Activated CD4-positive, alpha-beta T cell treated with anti-CD3 and anti-CD28 coated beads, Interleukin-10, Interleukin-2, amounts not matched to agents 100 ng/mL and 50 ng/mL, durations not matched to agents 16 hours and 8 hours (primary cell): ENCODE data around the gene C6orf15.

Experiments
- DNase-seq: peaks from one replicate; pipeline ENCODE4 v3.0.0-alpha.2; 2020

Gene C6orf15

GRCh38 chr6:31112478-31112877, at the start of gene C6orf15:
TSS of gene C6orf15 (minus strand) at chr6:31112575. CDS start at chr6:31112555, 20 bp downstream.
- DNase-seq, result no peak

- DNase-seq, result no peak
Observed at GRCh38 chr6:31161216-31162126, 49.1 kb upstream of the C6orf15 start.

- DNase-seq, result peak; percentile 52
Observed at GRCh38 chr6:31158863-31159855, 46.8 kb upstream of the C6orf15 start.

GRCh38 chr6:31158140-31158862, 45.9 kb upstream of the C6orf15 start, which contains the start of gene TCF19:
TSS of gene TCF19 (plus strand) at chr6:31158589. CDS start at chr6:31159470, 881 bp downstream.
- DNase-seq, result peak; percentile 99

- DNase-seq, result no peak
Observed at GRCh38 chr6:31157513-31158139, 45.3 kb upstream of the C6orf15 start, which contains the start of gene CCHCR1. TSS of gene CCHCR1 (minus strand) at chr6:31157802. CDS start at chr6:31157600, 202 bp downstream.

DNA sequence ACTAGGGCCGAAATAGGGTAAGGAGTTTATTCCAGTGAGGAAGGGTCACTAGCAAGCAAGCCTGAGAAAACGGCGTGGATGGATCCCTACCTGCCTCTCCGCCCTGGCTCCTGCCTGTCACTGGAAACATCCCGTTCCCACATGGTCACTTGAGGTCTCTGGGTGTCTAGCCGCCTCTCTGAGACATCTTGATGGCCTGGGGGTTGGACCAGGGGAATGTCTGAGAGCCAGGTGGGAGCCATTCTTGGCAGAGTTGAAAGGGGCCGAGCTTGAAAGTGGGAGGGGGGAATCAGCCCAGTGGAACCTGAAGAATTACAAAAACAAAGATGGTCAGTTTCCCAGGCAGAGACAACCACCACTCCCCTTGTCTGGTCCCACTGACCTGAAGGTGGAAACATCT, 44.3 kb upstream of the C6orf15 start:
- DNase-seq, result no peak

- no peak for DNase-seq
Observed at GRCh38 chr6:31154436-31154835, 42.1 kb upstream of the C6orf15 start.

DNA sequence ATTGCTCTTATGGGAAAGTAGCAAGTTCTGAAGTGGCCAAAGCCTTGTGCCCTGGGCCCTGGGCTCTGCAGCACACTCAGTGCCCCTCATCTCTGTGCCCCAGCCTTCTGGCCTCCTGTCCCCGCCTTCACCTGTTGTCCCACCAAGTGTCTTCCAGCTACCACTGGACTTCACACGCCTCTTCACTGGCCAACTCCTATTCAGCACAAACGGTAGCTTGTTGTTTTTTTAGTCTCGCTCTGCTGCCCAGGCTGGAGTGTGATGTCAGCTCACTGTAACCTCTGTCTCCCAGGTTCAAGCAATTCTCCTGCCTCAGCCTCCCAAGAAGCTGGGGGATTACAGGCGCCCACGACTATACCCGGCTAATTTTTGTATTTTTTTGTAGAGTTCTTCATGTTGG, 40.4 kb upstream of the C6orf15 start:
- DNase-seq, result no peak

- no peak for DNase-seq
Observed at GRCh38 chr6:31149827-31150447, 37.6 kb upstream of the C6orf15 start.

- DNase-seq, result no peak
Observed at GRCh38 chr6:31145386-31145785, 33.0 kb upstream of the C6orf15 start.

DNA sequence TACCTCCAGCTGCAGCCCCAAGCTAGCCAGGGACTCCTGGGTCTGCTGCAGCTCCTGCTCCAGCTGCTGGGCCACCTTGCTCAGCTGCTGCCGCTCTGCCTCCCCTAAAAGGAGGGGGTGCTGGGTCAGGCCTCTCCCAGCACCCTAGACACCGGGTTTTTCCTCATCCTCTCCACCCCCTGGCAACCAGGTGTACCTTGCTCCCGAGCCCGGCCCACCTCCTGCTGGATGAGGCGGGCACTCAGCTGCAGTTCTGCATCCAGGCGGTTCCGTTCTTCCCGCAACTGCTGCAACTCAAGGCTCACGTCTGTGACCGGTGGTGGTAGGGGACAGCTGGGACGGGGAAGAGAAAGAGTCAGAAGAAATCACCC, 32.6 kb upstream of the C6orf15 start:
- DNase-seq, result no peak

GRCh38 chr6:31144296-31144969, 32.1 kb upstream of the C6orf15 start:
- no peak for DNase-seq

DNA sequence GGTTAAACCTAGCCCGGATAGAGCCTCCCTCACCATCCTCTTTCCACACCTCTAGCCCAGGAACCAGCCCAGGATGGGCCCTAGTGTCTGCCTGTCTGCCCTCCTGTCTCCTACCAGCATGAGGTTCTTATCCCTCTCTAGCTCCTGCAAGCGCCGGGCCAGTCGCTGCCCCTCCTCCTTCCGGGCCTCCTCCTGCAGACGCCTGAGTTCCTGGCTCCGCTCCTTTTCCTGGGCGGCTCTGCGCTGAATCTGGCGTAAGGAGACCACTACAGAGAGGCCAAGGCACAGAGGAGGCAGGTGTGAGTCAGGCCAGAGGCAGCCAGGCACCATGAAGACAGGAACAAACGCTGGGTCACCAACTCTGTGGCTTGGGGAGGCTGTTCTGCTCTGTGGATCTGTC, 30.8 kb upstream of the C6orf15 start:
- DNase-seq, result no peak

- DNase-seq, result no peak
Observed at GRCh38 chr6:31142361-31142761, 30.0 kb upstream of the C6orf15 start.

DNA sequence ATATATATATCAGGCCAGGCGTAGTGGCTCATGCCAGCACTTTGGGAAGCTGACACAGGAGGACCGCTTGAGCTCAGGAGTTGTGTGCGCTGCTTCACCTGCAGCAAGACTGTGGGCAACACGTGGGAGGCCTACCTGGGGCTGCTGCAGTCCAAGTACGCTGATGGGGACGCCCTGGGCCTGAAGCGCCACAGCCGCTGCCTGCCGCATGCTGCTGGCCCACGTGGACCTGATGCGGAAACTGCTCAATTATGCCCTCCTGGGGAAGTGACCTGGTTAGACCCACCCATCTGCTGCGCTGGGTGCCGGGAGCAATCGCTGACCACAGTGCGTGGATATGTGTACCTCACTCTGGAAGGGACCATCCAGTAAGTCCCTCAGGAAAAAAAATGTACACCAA, 28.3 kb upstream of the C6orf15 start:
- no peak for DNase-seq

DNA sequence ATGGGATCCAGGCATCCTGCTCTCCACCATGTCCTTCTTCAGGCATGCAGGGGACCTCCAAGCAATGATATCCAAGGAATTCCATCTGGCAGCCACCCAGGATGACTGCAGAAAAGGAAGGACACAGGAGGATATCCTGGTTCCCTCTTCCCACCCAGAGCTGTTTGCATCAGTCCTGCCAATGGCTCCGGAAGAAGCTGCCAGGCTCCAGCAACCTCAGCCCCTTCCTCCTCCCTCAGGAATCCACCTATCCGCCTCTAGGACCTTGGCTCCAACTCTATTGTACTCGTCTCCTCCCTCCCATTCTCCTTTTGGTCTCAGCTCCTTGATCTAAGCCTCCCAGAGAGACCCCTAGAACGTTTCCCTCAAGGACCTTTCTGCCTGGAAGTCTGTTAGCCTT, 27.2 kb upstream of the C6orf15 start:
- no peak for DNase-seq

- DNase-seq, result no peak
Observed at GRCh38 chr6:31138982-31139381, 26.6 kb upstream of the C6orf15 start, which contains the start of gene PSORS1C2. TSS of gene PSORS1C2 (minus strand) at chr6:31139066. CDS start at chr6:31139026, 40 bp downstream.

DNA sequence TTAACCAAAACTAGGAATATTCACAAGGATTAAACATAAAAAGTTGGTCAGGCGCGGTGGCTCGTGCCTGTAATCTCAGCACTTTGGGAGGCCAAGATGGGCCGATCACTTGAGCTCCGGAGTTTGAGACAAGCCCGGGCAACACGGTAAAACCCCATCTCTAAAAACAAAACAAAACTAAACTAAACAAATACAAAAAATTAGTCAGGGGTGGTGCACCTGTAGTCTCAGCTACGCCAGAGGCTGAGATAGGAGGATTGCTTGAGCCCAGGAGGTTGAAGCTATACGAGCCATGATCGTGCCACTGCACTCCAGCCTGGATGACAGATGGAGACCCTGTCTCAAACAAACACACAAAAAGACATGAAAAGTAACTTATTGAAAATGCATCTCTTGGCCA, 23.3 kb upstream of the C6orf15 start:
- no peak for DNase-seq

DNA sequence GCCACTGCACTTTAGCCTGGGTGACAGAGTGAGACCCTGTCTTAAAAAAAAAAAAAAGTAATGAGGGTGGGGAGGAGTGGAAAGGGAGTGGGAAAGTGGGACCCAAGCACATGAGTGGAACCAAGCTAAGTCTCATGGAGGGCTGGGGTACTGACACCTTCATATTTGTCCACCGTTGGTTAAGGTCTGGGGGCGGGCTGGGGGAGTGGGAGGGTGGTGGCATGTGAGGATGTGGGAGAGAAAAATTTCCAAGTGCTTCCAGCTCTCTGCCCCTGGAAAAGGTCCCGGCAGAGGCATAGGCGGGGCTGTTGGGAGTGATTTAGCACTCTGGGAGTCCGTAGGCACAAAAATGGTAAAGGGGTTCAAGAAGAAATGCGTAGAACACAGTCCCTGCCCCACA, 20.4 kb upstream of the C6orf15 start:
- no peak for DNase-seq

DNA sequence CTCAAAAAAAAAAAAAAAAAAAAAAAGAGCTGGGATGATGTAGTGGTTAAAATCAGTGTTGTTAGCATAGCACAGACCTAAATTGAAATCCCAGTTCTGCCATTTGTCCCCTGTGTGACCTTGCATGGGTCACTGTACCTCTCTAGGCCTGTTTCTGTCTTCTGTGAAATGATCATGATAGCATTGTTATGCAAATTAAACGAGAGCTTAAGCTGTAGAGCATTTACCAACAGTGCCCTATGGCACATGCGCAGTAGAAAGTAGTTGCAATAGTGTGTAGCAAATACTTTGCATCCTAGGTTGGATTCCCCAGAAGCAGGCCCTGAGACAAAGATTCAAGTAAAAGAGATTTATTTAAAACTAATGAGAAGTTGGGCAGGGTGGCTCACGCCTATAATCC, 19.2 kb upstream of the C6orf15 start:
- no peak for DNase-seq

DNA sequence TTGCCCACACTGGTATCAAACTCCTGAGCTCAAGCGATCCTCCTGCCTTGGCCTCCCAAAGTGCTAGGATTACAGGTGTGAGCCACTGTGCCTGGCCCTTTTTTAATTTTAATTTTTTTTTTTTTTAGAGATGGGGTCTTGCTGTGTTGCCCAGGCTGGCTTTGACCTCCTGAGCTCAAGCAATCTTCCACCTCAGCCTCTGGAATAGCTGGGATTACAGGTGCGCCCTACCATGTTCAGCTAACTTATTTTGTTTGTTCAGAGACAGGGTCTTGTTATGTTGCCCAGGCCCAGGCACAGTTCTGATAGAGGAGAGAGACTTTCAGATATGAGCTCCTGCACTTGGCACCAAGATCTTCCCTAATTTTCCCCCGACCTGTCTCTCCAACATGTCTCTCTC, 18.4 kb upstream of the C6orf15 start:
- DNase-seq, result no peak
